HL-60/S4 treated with phorbol 12-myristate 13-acetate at 8.2 ng/mL for 4 days and 3 days (cell line): ENCODE results near the gene PABPN1L.

Experiments
- in situ Hi-C: fragments of 300-500 bp; cut with MboI; formaldehyde crosslinking; loops from 2 replicates; pipeline ENCODE4 v1.15.0; 2022; ENCODE audit warnings: low sequenced_read_pairs

PABPN1L gene

DNA sequence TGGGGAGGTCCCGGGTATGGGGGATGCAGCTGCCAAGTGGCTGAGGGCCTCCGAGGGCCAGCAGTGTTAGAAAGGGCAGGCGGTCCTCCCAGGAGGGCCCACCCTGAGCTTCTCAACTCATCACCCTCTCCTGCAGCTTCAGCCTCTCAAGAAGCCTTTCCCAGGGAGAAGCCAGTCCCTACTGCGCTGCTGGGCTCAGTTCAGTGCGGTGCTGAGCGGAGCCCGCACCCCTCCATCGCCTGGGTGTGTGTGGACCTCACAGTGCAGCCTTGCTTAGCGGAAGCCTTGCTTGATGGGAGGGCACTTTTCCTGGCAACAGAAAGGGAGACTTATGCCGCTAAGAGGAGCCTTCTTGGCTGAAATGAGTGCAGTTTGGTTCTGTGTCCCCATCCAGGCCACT lies 51.2 kb downstream of the PABPN1L start:
- in situ Hi-C loops = no loop called here

DNA sequence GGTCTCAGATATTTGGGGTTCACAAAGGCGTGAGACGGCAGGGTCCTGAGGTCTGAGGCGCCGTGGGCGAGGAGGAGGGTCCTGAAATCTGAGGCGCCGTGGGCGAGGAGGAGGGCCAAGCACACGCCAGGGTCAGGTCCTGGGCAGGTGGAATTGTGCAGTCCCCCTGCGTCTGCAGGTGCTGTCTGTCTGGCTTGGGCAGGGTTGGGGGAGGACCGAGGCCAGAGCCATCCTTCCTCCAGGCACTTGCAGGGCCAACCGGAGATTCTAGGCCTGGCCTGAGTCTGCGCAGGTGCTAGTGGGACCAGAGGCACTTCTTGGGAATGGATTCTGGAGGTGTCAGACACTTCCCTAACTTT lies 52.3 kb downstream of the PABPN1L start:
- in situ Hi-C loops = no loop called here
